Panc1 (cell line): ENCODE measurements around the gene GPRC5A. TPM values are rescaled to one million over a fixed set of nuclear protein-coding genes. Genes with fewer than 3 reads are reported as not detected.

Experiments used
- ATAC-seq: fragments of 200-7000 bp; cut with Tn5 transposase; 2 replicates; pipeline ENCODE4 v1.9.1; 2020; ENCODE audit warnings: mild to moderate bottlenecking, moderate library complexity
- BruUV-seq: library from RNA; stranded (reverse); fragments of 400-500 nt; replicated peaks from 2 replicates; lab custom pipeline; 2021; lab: Mats Ljungman, UMichigan
- CTCF ChIA-PET: fragments of 300-600 bp; sonication (Branson Sonifier 250); formaldehyde crosslinking; loops from one replicate; lab custom pipeline; 2022; ENCODE audit warnings: antibody characterized with exemption; lab: Charles Lee
- POLR2A ChIA-PET: fragments of 300-600 bp; sonication (Branson Sonifier 250); formaldehyde crosslinking; loops from one replicate; lab custom pipeline; 2022; ENCODE audit warnings: antibody characterized with exemption; lab: Charles Lee
- DNase-seq: peaks from one replicate; pipeline ENCODE4 v3.0.0-alpha.2; 2010; ENCODE audit warnings: low read depth, low spot score
- H3K27ac ChIP-seq: 2 replicates; pipeline ENCODE4 v1.5.1; 2011; ENCODE audit warnings: mild to moderate bottlenecking, low read length, inconsistent platforms
- H3K27me3 ChIP-seq: fragments of 200-500 bp; sonication (Bioruptor generic); 2 replicates; pipeline ENCODE4 v1.6.0; 2014; ENCODE audit warnings: low read length, inconsistent platforms; ENCODE audit not compliant: control insufficient read depth, insufficient read depth
- H3K36me3 ChIP-seq: fragments of 200-500 bp; sonication (Bioruptor generic); 2 replicates; pipeline ENCODE4 v1.5.1; 2014; ENCODE audit warnings: inconsistent platforms, mild to moderate bottlenecking, low read length, moderate library complexity; ENCODE audit not compliant: control insufficient read depth, insufficient read depth
- H3K4me1 ChIP-seq: 2 replicates; pipeline ENCODE4 v1.5.1; 2011; ENCODE audit warnings: inconsistent platforms, mild to moderate bottlenecking, low read length, moderate library complexity; ENCODE audit not compliant: control insufficient read depth, insufficient read depth
- H3K4me3 ChIP-seq, 2 experiments: 2 replicates each; pipeline ENCODE4 v1.5.1; 2011 to 2012; ENCODE audit warnings: low read depth in 2 of 2, low read length in 2 of 2, mild to moderate bottlenecking in 2 of 2, inconsistent platforms in 1 of 2, moderate library complexity in 1 of 2
- H3K9me3 ChIP-seq: fragments of 200-500 bp; sonication (Bioruptor generic); 2 replicates; pipeline ENCODE4 v1.5.1; 2014; ENCODE audit warnings: low read depth, mild to moderate bottlenecking, inconsistent platforms, low read length, moderate library complexity; ENCODE audit not compliant: control insufficient read depth, insufficient read depth
- CTCF ChIP-seq: fragments of 450-650 bp; IDR thresholded peaks from 2 replicates; pipeline ENCODE4 v1.5.1; 2017; ENCODE audit warnings: mild to moderate bottlenecking
- POLR2AphosphoS5 ChIP-seq: IDR thresholded peaks from 2 replicates; pipeline ENCODE4 v1.6.1; 2012; ENCODE audit warnings: mild to moderate bottlenecking, low read depth, low read length, moderate library complexity
- SIN3A ChIP-seq: IDR thresholded peaks from 2 replicates; pipeline ENCODE4 v1.6.1; 2012; ENCODE audit warnings: low read depth, mild to moderate bottlenecking, low read length, moderate library complexity, borderline replicate concordance; ENCODE audit not compliant: insufficient read depth
- TCF7L2 ChIP-seq: IDR thresholded peaks from 2 replicates; pipeline ENCODE4 v1.6.1; 2011; ENCODE audit warnings: mild to moderate bottlenecking, low read depth, low read length, inconsistent platforms
- in situ Hi-C: cut with HindIII; loops from 2 replicates; pipeline ENCODE4 v1.10.0; 2016; ENCODE audit warnings: low sequenced_read_pairs, low pct_unique_long_range_greater_than_20kb
- intact Hi-C: fragments of 100-400 bp; cut with micrococcal nuclease; formaldehyde crosslinking; loops from one replicate; pipeline ENCODE4 v1.10.0; 2022; ENCODE audit not compliant: unreplicated experiment
- total RNA-seq: library from RNA; stranded (reverse); gene quantifications from one replicate; pipeline ENCODE4 v1.2.1, GENCODE V29; 2021; ENCODE audit not compliant: unreplicated experiment
- TF ChIP-seq, protein P1 (sequence below), 2 experiments: IDR thresholded peaks; 2 replicates each; pipeline ENCODE4 v1.6.1; 2011 to 2012; ENCODE audit warnings: low read depth in 2 of 2, control low read depth in 1 of 2, low read length in 1 of 2, mild to moderate bottlenecking in 1 of 2, moderate library complexity in 1 of 2; ENCODE audit not compliant: insufficient read depth in 1 of 2

GPRC5A gene
- total RNA-seq, 1 experiment from 2014 or later = 648 TPM

GRCh38 chr12:12909228-12909994, 18.0 kb downstream of the GPRC5A start:
- CTCF ChIA-PET = no interaction called here
- in situ Hi-C loops (no loop called here), intact Hi-C loops (no loop called here)
- peak overlapping the region; percentile 73 for H3K27ac ChIP-seq
- ATAC-seq (no peak), DNase-seq (no peak)
- H3K36me3 ChIP-seq = peaks cover 20% of the 10 kb centered on the region
- no TSS peak for BruUV-seq
- H3K27me3 ChIP-seq = no peaks in the 10 kb centered on the region
- no peak overlapping the region for H3K4me3 ChIP-seq
- no peaks in the 10 kb centered on the region for H3K9me3 ChIP-seq
- POLR2A ChIA-PET = no interaction called here
- peaks cover 88% of the 10 kb centered on the region for H3K4me1 ChIP-seq
- TF ChIP-seq POLR2AphosphoS5 (no peak), TCF7L2 (no peak), SIN3A (no peak), CTCF (no peak)
- TF ChIP-seq, protein P1, sequence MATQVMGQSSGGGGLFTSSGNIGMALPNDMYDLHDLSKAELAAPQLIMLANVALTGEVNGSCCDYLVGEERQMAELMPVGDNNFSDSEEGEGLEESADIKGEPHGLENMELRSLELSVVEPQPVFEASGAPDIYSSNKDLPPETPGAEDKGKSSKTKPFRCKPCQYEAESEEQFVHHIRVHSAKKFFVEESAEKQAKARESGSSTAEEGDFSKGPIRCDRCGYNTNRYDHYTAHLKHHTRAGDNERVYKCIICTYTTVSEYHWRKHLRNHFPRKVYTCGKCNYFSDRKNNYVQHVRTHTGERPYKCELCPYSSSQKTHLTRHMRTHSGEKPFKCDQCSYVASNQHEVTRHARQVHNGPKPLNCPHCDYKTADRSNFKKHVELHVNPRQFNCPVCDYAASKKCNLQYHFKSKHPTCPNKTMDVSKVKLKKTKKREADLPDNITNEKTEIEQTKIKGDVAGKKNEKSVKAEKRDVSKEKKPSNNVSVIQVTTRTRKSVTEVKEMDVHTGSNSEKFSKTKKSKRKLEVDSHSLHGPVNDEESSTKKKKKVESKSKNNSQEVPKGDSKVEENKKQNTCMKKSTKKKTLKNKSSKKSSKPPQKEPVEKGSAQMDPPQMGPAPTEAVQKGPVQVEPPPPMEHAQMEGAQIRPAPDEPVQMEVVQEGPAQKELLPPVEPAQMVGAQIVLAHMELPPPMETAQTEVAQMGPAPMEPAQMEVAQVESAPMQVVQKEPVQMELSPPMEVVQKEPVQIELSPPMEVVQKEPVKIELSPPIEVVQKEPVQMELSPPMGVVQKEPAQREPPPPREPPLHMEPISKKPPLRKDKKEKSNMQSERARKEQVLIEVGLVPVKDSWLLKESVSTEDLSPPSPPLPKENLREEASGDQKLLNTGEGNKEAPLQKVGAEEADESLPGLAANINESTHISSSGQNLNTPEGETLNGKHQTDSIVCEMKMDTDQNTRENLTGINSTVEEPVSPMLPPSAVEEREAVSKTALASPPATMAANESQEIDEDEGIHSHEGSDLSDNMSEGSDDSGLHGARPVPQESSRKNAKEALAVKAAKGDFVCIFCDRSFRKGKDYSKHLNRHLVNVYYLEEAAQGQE (IDR thresholded peaks at IDR 0.05; ENCODE audit: insufficient read depth in 1 of 2, low read depth in 2 of 2, low read length in 1 of 2) = no peak

DNA sequence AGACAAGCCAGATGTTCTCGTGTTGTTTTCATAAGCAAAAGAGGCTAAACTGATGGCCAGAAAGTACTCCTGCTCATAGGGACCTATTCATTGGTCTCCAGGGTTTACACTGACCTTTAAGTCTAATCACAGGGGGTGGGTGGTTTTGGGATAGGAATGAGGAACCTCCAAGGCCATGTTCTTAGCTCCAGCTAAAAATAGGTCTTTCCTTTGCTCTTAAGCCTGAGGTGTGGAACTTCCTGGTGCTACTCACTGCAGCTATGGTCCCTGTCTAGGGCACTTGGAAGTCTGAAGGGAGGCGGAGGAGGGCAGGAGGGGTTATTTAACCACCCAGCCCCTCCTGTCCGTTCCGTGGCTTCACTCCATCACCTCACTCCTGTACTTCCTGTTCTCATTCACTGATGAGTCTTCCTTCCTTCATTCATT, 18.6 kb downstream of the GPRC5A start:
- TF ChIP-seq POLR2AphosphoS5 = peak; percentile 66; the same call in 1 of the 2 replicates
- no peak for TF ChIP-seq SIN3A
- peaks cover 88% of the 10 kb centered on the region for H3K4me1 ChIP-seq
- DNase-seq (no peak), ATAC-seq (peak; percentile 22; the same call in 1 of the 2 replicates)
- intact Hi-C loops = no loop called here
- peak overlapping the region; percentile 73 for H3K27ac ChIP-seq
- H3K4me3 ChIP-seq = peak overlapping the region in 1 of 2 experiments; percentile 1; a peak in 1 of 4 replicates
- H3K36me3 ChIP-seq = peaks cover 16% of the 10 kb centered on the region
- H3K27me3 ChIP-seq = no peaks in the 10 kb centered on the region
- BruUV-seq = no TSS peak
- H3K9me3 ChIP-seq = no peaks in the 10 kb centered on the region
- in situ Hi-C loops = no loop called here
- POLR2A ChIA-PET = no interaction called here
- CTCF ChIA-PET = no interaction called here

GRCh38 chr12:12912711-12913110, 21.3 kb downstream of the GPRC5A start:
- ChIA-PET CTCF (interaction anchor here (0.7 kb wide), 1 partner anchor 81 kb away, joined by 6 read pairs; no protein-coding TSS in a partner anchor), POLR2A (no interaction called here)
- Histone ChIP-seq H3K27me3 (no peaks in the 10 kb centered on the region), H3K4me1 (peaks cover 96% of the 10 kb centered on the region), H3K4me3 (no peak overlapping the region), H3K9me3 (no peaks in the 10 kb centered on the region), H3K36me3 (peaks cover 16% of the 10 kb centered on the region), H3K27ac (peak overlapping the region; percentile 75)
- intact Hi-C loops (no loop called here), in situ Hi-C loops (no loop called here)
- DNase-seq = no peak
- TF ChIP-seq, protein P1 (IDR thresholded peaks at IDR 0.05; ENCODE audit: insufficient read depth in 1 of 2, low read depth in 2 of 2, low read length in 1 of 2) = no peak
- no peak; the same call in 1 of the 2 replicates for TF ChIP-seq POLR2AphosphoS5
- no peak for TF ChIP-seq SIN3A
- no peak for TF ChIP-seq CTCF
- TF ChIP-seq TCF7L2 = no peak
- BruUV-seq = no TSS peak
- ATAC-seq = no peak
